Motor neuron (in vitro differentiated cells): ENCODE measurements around the gene PPP1R9A. TPM values are rescaled to one million over a fixed set of nuclear protein-coding genes. Genes with fewer than 3 reads are reported as not detected.
A peak's percentile ranks its signal among the peaks of the same experiment; 100 is the strongest.

Experiments
- ATAC-seq, 8 experiments: fragments of 200-7000 bp; cut with Tn5 transposase; replicated peaks in 6 of 8; 2 replicates each; pipeline ENCODE4 v1.8.0; 2021; ENCODE audit warnings: mild to moderate bottlenecking in 8 of 8, moderate library complexity in 8 of 8
- H3K27ac ChIP-seq, 2 donors: fragments of 250-450 bp; sonication (Bioruptor Pico); 2 replicates each; pipeline ENCODE4 v1.9.0; 2021; ENCODE audit warnings: antibody characterized with exemption in 2 of 2, mild to moderate bottlenecking in 2 of 2, moderate library complexity in 1 of 2
- H3K4me1 ChIP-seq, 2 donors: fragments of 250-450 bp; sonication (Bioruptor Pico); replicated peaks in 1 of 2; 2 replicates each; pipeline ENCODE4 v1.6.1; 2021; ENCODE audit warnings: antibody characterized with exemption in 2 of 2, mild to moderate bottlenecking in 2 of 2, moderate library complexity in 1 of 2
- H3K4me3 ChIP-seq, 5 donors: fragments of 250-450 bp; sonication (Bioruptor Pico); 2 replicates each; pipeline ENCODE4 v1.9.0; 2021; ENCODE audit warnings: antibody characterized with exemption in 5 of 5, mild to moderate bottlenecking in 5 of 5, moderate library complexity in 4 of 5
- WGBS, 10 experiments: fragments of 450-650 bp; shearing (Covaris generic); methylation state at CpG; one replicate each; pipeline ENCODE4 v1.0.0; 2022; 5-methylcytosine and 5-hydroxymethylcytosine counted together
- in situ Hi-C, 9 experiments: fragments of 400-800 bp; cut with MboI; loops; one replicate each; pipeline ENCODE4 v1.15.0; 2021; ENCODE audit warnings: low sequenced_read_pairs in 9 of 9, low pct_unique_long_range_greater_than_20kb in 2 of 9; ENCODE audit not compliant: unreplicated experiment in 9 of 9
- total RNA-seq, 8 experiments: library from RNA; unstranded; fragments of 300-600 nt; gene quantifications; 2 replicates each; pipeline versions ENCODE4 v1.2.3 to v1.2.4, GENCODE V29; 2022

PPP1R9A gene
- total RNA-seq, 8 experiments from 2014 or later = 0.03 to 26.6 (median 16.1) TPM

DNA sequence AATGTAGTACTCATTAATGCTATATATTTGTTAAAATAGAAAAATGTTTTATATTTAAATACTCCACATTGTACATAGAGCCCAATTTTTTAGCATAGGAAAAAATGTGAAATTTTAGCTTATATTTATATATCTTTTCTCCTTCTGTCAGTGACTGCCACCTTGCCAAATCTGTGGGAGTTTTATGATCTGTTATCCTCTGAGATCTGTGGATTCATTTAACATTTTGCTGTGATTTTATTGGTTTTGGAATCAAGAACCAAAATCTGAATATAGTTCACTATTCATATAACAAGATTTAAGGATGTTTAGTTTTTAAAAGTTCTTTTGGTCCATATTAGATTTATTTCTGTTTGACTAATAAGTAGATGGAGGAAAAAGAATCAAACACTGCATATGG lies 127.9 kb downstream of the PPP1R9A start:
- in situ Hi-C loops = no loop called here
- Histone ChIP-seq H3K4me1 (no peaks in the 10 kb centered on the region), H3K27ac (no peak overlapping the region), H3K4me3 (no peak overlapping the region)
- no peak for ATAC-seq

DNA sequence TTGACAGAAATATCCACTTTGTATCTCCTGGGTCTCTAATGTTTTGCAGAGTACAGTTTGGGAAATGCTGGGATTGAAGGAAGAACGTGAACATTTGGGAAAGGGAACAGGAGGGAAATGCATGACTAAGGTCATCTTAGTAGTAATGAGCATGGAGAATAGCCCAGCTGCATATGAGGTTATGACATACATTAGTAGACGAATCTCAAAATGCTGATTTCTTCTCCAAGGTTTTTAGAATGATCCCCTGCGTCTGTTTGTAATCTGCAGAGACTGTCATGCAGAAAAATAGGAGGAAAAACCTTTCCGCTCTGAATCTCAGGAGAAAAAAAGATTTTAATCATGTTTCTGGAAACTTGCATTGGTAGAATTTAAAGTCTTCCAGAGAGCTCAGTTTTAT lies 133.6 kb downstream of the PPP1R9A start:
- in situ Hi-C loops = no loop called here
- H3K4me1 ChIP-seq = no peaks in the 10 kb centered on the region
- H3K27ac ChIP-seq = no peak overlapping the region
- H3K4me3 ChIP-seq = no peak overlapping the region
- ATAC-seq = no peak
- 14 to 96% (median 82%) methylated on average over 2 to 4 of the region's 4 CpGs for WGBS, 10 experiments

DNA sequence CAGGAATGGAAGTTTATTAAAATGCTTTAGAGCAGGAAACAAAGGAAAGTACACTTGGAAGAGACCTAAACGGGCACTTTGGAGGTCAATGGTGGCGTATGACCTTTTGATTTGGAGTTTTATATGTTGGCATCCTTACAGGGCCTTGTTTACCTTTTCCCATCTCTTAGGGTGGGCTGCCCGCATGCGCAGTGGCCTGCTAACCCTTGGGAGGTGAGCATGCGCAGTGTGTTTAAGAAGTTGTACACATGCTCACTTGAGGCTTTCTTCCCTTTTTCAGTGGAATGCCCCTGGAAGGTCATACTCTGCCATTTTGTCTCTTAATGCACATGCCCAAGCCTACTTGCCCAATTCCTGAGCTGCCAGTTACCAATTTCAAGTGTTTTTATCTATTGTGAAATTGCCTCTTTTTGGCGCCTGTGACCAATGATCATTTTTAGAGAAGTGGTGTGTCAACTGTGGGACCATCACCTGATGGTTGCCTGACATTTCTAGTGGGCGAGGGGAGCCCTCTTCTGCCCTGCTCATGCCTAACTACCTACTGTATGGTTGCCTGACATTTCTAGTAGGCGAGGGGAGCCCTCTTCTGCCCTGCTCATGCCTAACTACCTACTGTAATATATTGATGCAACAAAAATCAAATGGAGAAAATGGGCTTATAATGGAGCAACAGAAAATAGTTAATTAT lies 138.0 kb downstream of the PPP1R9A start:
- Histone ChIP-seq H3K27ac (no peak overlapping the region), H3K4me1 (no peaks in the 10 kb centered on the region), H3K4me3 (no peak overlapping the region)
- in situ Hi-C loops = no loop called here
- ATAC-seq = peak in 3 of 8 experiments; percentile 37 to 62 (median 39)
- 39 to 100% (median 92%) methylated on average over 2 to 8 of the region's 8 CpGs; no CpG with 5 or more reads in 2 of the 10 experiments for WGBS, 10 experiments

DNA sequence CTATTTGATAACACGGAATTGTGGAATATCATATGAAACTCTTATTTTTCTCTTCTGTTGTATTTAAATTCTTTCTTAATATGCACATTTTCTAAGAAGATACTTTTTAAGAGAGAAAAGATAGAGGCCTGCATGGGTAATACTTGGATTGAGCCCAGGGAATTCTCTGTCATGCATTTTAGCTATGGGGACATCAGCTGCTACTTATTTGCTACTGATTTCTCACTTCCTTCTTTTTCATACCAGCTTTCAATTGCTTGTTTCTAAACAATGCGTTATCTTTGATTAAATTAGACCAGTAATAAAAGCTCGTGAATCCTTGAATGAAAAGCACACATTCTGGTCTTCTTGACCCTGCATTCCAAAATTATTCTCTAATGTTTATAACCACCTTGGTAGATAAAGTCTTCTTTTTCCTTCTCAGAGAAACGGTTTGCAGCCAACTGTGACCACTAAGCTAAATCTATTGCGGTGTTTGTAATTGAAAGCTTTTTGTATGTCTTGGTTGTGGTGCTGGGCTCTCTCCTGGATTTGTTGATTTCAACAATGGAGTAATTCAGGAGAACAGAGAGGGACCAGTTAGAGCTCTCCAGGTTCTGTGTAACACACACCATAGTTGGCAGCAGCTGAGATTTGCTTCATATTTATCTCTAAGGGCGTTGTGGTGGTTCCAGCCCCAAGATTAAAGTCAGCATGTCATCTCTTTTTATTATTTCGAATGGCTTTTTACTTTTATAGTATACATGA lies 139.3 kb downstream of the PPP1R9A start:
- Histone ChIP-seq H3K27ac (no peak overlapping the region), H3K4me3 (no peak overlapping the region), H3K4me1 (no peaks in the 10 kb centered on the region)
- in situ Hi-C loops = no loop called here
- 21 to 100% (median 74%) methylated on average over 1 to 7 of the region's 7 CpGs for WGBS, 10 experiments
- ATAC-seq = peak in 1 of 8 experiments; percentile 56

DNA sequence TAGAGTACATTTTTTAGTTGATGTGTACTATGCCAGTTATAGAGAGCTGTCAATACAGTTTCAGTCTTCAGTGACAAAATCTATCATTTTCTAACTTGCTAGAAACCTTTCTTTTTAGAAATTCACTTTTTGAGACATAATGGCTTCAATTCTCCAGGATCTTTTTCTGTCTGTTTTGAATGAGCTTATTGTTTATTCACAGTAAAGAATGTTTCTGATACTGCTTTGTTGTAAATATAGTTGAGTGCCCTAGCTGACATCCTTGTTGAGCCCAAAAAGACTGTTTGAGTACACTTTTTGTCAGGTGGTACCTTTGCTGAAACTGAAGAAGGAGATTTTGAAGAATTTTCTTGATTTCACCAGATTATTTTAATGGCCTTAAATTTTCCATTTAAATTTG lies 139.9 kb downstream of the PPP1R9A start:
- ATAC-seq = no peak
- Histone ChIP-seq H3K27ac (no peak overlapping the region), H3K4me1 (no peaks in the 10 kb centered on the region), H3K4me3 (no peak overlapping the region)
- in situ Hi-C loops = no loop called here

DNA sequence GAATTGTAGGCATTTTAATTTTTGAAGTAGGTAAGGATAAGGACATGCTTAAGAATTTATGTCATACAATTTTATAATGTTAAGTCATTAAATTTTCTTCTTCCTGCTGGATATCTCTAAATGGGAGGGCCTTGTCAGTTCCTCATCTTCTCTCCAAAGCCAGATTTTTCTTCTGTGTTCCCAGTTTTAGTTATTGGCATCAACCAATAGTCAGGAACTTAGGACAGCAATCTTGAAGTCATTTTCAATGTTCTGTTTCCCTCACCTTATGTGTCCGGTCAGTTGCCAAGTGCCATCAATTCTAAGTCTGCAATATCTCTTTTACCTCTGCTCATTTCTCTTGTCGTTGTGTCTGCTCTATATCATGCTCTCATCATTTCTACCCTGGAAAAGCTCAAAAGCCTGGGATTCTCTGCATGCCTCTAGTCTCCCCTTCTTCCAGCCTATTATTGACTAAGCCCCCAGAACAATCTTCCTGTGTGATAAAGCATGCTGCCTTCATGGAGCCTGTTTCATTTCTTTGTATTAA lies 145.2 kb downstream of the PPP1R9A start:
- no peak overlapping the region for H3K27ac ChIP-seq
- no peaks in the 10 kb centered on the region for H3K4me1 ChIP-seq
- no peak overlapping the region for H3K4me3 ChIP-seq
- no peak for ATAC-seq
- in situ Hi-C loops = no loop called here
- 23 to 100% (median 95%) methylated on average over 1 to 2 of the region's 2 CpGs; no CpG with 5 or more reads in 2 of the 10 experiments for WGBS, 10 experiments

DNA sequence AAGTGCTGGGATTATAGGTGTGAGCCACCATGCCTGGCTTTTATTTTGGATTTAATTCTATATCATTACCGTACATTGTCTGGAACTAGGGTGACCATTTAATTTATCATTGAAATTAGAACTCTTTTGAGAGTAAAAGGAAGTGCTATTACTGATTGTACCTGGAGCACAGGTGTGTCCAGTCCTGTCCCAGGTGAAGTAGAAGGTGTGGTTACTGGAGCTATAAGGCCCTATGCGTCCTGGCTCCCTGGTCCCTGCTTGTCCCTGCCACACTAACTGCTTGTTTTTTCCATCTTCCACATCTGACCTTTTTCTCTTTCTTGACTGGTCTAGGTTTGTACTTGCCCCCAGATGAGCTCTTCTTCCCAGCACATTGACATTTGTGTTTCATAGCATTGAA lies 147.0 kb downstream of the PPP1R9A start:
- Histone ChIP-seq H3K27ac (no peak overlapping the region), H3K4me1 (no peaks in the 10 kb centered on the region), H3K4me3 (no peak overlapping the region)
- no peak for ATAC-seq
- WGBS, 10 experiments = 7 to 100% (median 86%) methylated on average over 1 to 2 of the region's 2 CpGs; no CpG with 5 or more reads in 3 of the 10 experiments
- in situ Hi-C loops = no loop called here

DNA sequence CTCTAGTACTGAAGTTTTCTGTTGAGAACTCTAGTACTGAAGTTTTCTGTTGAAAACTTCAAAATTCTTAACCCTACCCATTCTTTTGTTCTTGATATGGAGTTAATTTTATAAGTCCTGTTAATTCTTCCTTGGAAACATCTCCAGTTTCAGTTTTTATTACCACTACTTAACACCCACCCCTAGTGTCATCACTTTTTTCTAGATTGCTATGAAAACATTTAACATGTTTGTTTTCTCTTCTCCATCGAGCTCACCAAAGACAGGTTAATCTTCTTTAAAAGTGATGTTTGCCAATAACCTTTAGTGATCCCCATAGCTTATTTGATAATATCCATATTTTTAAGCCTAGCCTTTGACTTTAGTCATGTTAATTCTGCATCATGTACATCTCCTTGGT lies 147.9 kb downstream of the PPP1R9A start:
- no peak overlapping the region for H3K4me3 ChIP-seq
- no peak overlapping the region for H3K27ac ChIP-seq
- 0 to 100% (median 69%) methylated on average over 1 of the region's 1 CpG; no CpG with 5 or more reads in 1 of the 10 experiments for WGBS, 10 experiments
- in situ Hi-C loops = no loop called here
- ATAC-seq = no peak
- no peaks in the 10 kb centered on the region for H3K4me1 ChIP-seq

DNA sequence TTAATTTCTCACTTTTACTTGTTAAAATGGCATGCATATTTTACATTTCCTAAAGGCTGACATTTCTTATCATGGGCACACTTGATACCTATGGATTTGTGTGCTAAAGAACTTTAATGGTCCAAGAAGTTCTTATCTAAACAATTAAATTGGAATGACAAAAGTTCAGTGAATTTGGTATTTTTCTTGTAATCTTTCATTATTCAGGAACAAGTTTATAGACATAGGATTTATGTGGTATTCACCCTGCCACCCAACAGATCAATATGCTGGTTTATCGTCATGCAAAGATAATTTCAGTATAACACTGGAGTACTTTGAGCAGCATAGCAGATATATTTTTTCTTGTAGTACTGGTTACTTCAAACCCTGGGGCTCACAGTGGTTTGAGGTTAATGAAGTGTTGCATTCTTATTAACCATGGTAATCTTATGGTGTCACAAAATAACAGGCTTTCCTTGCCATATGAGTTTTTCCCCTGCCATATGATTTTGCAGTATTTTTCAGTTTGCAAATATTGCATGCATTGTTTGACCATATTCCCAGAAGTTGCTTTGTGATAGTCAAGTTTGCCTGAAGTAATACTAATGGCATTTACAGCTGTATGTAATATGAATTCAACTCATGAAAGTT lies 148.8 kb downstream of the PPP1R9A start:
- in situ Hi-C loops = no loop called here
- Histone ChIP-seq H3K4me3 (no peak overlapping the region), H3K27ac (no peak overlapping the region), H3K4me1 (no peaks in the 10 kb centered on the region)
- ATAC-seq = no peak
- WGBS, 10 experiments = 0 to 100% (median 78%) methylated on average over 1 of the region's 1 CpG; no CpG with 5 or more reads in 2 of the 10 experiments

DNA sequence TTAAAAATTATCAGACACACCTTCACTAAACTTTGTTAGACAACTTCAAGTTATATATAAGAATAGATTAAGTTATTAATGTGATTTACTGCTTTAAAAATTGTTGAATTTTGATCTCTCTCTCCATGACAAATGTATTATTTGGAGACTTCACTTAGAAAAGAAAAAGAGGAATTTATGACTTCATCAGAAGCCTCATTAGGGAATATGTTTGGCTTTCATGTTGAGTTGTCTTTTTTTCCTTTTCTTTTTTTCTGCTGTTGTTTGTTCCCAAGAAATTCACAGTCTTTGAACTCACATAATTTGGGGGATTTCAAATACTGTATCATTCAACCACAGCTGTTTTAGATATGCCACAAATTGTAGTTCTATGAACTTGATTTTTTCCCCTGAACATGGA lies 149.5 kb downstream of the PPP1R9A start:
- Histone ChIP-seq H3K4me3 (no peak overlapping the region), H3K27ac (no peak overlapping the region), H3K4me1 (no peaks in the 10 kb centered on the region)
- in situ Hi-C loops = no loop called here
- ATAC-seq = no peak

DNA sequence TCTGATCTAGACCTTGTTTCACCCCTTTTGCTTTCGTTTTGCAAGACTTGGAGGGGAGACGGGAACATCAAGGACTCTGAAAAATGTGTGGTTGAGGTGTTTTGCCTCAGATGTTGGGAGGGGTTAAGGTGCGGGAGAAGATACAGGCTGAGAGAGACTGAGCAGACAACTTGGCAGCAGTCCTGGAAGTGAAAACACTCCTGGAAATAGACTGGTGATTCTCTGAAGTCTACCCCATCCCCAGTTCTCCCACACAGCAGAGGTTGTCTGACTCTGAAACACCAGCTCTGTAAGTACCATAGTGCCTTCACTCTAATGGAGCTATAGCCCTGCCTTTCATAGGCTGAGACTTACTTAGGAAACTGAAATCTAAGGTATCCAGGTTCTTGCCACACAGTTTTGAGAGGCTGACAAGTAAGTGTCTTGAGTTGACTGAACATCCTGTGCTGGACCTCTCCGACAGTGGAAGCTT lies 152.5 kb downstream of the PPP1R9A start:
- in situ Hi-C loops = no loop called here
- no peak for ATAC-seq
- WGBS, 10 experiments = 56 to 100% (median 92%) methylated on average over 1 to 4 of the region's 4 CpGs; no CpG with 5 or more reads in 2 of the 10 experiments
- Histone ChIP-seq H3K4me1 (no peaks in the 10 kb centered on the region), H3K4me3 (no peak overlapping the region), H3K27ac (no peak overlapping the region)

DNA sequence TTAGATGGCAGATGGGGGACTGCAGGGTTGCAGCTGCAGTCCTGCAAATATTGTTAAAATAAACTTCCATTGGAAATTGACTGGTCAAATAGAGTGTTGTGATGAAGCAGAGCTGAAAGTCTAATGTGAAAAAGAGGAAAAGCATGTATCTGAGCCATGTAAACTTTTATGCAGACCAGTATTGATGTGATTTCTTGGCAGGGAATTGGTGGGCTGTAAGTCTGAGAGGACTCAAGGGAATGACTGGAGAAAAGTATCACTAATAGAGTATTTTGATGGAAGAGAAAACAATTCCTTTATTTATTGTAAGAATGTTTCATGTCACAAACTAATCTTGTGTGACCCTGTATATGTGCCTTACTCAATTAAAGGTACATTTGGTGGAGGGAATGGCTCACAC lies 155.5 kb downstream of the PPP1R9A start:
- in situ Hi-C loops = no loop called here
- no peak overlapping the region for H3K4me3 ChIP-seq
- no peak for ATAC-seq
- H3K27ac ChIP-seq = no peak overlapping the region
- no peaks in the 10 kb centered on the region for H3K4me1 ChIP-seq

DNA sequence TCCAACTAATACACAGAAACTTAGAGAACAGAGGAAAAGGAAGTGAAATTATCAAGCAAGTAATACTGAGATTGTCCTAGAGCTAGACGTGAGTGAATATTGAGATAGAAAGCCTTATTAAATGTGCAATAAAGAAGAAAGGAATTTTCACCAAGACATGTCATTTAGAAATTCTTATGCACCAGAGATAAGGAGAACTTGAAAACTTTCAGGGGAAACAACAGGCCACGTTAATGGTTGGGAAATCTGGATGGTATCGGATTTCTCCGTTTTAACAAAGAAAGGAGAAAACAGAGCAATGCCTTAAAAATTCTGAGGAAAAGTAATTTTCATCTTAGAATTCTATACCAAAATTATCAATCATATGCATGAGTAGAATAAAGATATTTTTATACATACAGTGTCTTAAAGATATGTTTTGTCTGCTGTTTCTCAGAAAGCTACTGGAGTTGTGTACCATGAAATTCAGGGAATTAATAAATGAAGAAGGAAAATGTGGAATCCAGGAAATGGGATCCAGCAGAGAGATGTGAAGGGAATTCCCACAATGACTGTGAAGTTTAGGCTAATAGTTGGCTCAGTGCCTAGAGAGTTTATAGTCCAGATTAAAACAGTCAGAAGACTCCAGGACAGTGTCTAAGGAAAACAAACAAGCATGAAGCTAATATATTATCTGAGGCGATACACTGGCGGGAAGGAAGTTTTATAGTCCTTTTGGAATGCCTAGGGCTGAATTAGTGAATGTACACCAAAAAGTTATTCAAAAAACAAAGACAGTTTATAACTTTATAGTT lies 159.5 kb downstream of the PPP1R9A start:
- Histone ChIP-seq H3K27ac (no peak overlapping the region), H3K4me3 (no peak overlapping the region), H3K4me1 (no peaks in the 10 kb centered on the region)
- 29 to 100% (median 89%) methylated on average over 1 to 6 of the region's 6 CpGs for WGBS, 10 experiments
- peak in 1 of 8 experiments; percentile 40 for ATAC-seq
- in situ Hi-C loops = no loop called here
